Lung (tissue), 12 donors: ENCODE measurements around the gene AFDN. TPM values are rescaled to one million over a fixed set of nuclear protein-coding genes. Genes with fewer than 3 reads are reported as not detected.

Experiments
- ATAC-seq: fragments of 200-7000 bp; cut with Tn5 transposase; one replicate; pipeline ENCODE4 v1.9.1; 2020; ENCODE audit warnings: moderate number of reproducible peaks; ENCODE audit not compliant: insufficient read depth, low FRiP score
- DNase-seq, 3 donors: peaks; one replicate each; pipeline ENCODE4 v3.0.0-alpha.2; 2013 to 2017
- H3K27ac ChIP-seq, 2 donors: one replicate each; pipeline ENCODE4 v1.5.1; 2013; ENCODE audit warnings: mild to moderate bottlenecking in 2 of 2, moderate library complexity in 2 of 2, control low read depth in 1 of 2, inconsistent platforms in 1 of 2, low read depth in 1 of 2, low read length in 1 of 2
- H3K27me3 ChIP-seq, 3 donors: one replicate each; pipeline ENCODE4 v1.5.1; 2013; ENCODE audit warnings: low read length in 2 of 3; ENCODE audit not compliant: control insufficient read depth in 3 of 3, insufficient read depth in 3 of 3
- H3K36me3 ChIP-seq, 4 donors: one replicate each; pipeline ENCODE4 v1.5.1; 2013; ENCODE audit warnings: low read length in 4 of 4, mild to moderate bottlenecking in 1 of 4, moderate library complexity in 1 of 4; ENCODE audit not compliant: control insufficient read depth in 4 of 4, insufficient read depth in 4 of 4
- H3K4me1 ChIP-seq, 5 donors: one replicate each; pipeline ENCODE4 v1.5.1; 2013; ENCODE audit warnings: low read length in 5 of 5, mild to moderate bottlenecking in 2 of 5, moderate library complexity in 1 of 5; ENCODE audit not compliant: control insufficient read depth in 5 of 5, insufficient read depth in 5 of 5
- H3K4me3 ChIP-seq: one replicate; pipeline ENCODE4 v1.5.1; 2013; ENCODE audit warnings: mild to moderate bottlenecking, control low read depth, moderate library complexity
- H3K9ac ChIP-seq, 2 donors: one replicate each; pipeline ENCODE4 v1.5.1; 2013; ENCODE audit warnings: low read length in 2 of 2, control low read depth in 1 of 2; ENCODE audit not compliant: insufficient read depth in 1 of 2
- H3K9me3 ChIP-seq, 4 donors: one replicate each; pipeline ENCODE4 v1.5.1; 2013; ENCODE audit warnings: low read length in 3 of 4, mild to moderate bottlenecking in 1 of 4, moderate library complexity in 1 of 4; ENCODE audit not compliant: control insufficient read depth in 4 of 4, insufficient read depth in 3 of 4
- CTCF ChIP-seq: IDR thresholded peaks from 2 replicates; pipeline ENCODE4 v1.5.1; 2012; ENCODE audit warnings: mild to moderate bottlenecking; ENCODE audit errors: control extremely low read depth, extremely low read depth
- WGBS, 2 donors: extraction: QIAGEN DNeasy Blood & Tissue Kit; methylation state at CpG; one replicate each; pipeline ENCODE4 v1.1.7; 2013; 5-methylcytosine and 5-hydroxymethylcytosine counted together
- polyA plus RNA-seq, 2 donors: library from polyadenylated mRNA; stranded (reverse); fragments of 200-250 nt; gene quantifications; one replicate each; pipeline ENCODE4 v1.2.1, GENCODE V29; 2013
- total RNA-seq, 2 donors: library from RNA; depleted of rRNA in 1 of 2; stranded (reverse); fragments of >200 nt in 1 of 2; gene quantifications; one replicate each; pipeline ENCODE4 v1.2.1, GENCODE V29; 2014 to 2021
- donor health status: control.
- donor health status: control.
- donor health status: Bipolar disorder and iron deficiency.
- donor health status: healthy.
- donor health status: DM: yes; HTN: yes; CAD: no.

AFDN gene
- total and polyA plus RNA-seq, 4 donors = 47.6 to 407 (median 117) TPM

- H3K27ac ChIP-seq = no peak overlapping the region
- H3K4me1 ChIP-seq = peaks cover 0 to 9% (median 0%) of the 10 kb centered on the region in 5 donors
- 72 to 74% methylated on average over 2 of the region's 2 CpGs for WGBS, 2 donors
- no peaks in the 10 kb centered on the region for H3K36me3 ChIP-seq
- no peaks in the 10 kb centered on the region for H3K9me3 ChIP-seq
- ATAC-seq (no peak), DNase-seq (no peak)
- no peak overlapping the region for H3K4me3 ChIP-seq
- no peak for TF ChIP-seq CTCF
- H3K27me3 ChIP-seq = no peaks in the 10 kb centered on the region
- H3K9ac ChIP-seq = no peak overlapping the region
Measured at GRCh38 chr6:167812088-167812487, 14.6 kb upstream of the AFDN start.

DNA sequence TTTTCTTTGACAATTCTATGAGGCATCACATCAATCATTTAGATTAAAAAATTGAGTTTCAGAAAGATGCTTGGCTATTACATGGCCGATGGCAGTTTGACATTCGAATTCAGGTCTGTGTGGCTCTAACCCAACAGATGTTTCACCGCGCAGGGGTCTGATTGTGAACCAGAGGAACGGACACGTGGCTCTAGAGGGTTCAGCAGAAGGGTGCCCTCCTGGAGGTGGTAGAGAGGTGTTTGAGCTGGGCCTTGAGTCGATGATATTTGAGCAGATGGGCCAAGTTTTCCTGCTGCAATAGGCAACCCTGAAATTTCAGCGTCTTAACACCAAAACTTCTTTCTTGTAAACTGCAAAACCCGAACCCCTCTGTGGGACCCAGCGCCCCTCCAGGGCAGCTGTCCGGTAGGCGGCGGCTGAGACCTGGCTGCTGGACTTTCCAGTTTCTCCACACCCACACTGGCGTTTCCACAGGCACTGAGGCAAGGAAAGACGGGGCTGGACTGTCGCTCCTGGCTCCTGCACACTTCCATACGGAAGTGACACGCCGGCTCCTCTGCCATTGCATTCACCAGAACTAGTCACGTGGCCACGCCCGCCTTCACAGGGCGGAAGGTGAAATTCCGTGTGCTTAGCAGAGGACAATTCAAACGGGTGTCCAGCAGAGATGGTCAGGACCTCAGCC is 11.3 kb upstream of the AFDN start:
- no peak for ATAC-seq
- WGBS, 2 donors = 83 to 88% methylated on average over 25 of the region's 25 CpGs

GRCh38 chr6:167817016-167817415 is 9.7 kb upstream of the AFDN start:
- no peaks in the 10 kb centered on the region for H3K9me3 ChIP-seq
- no peak for TF ChIP-seq CTCF
- H3K4me3 ChIP-seq = no peak overlapping the region
- H3K27ac ChIP-seq = no peak overlapping the region
- DNase-seq (no peak), ATAC-seq (no peak)
- no peaks in the 10 kb centered on the region for H3K27me3 ChIP-seq
- H3K9ac ChIP-seq = no peak overlapping the region
- 94 to 96% methylated on average over 4 of the region's 4 CpGs for WGBS, 2 donors
- H3K4me1 ChIP-seq = peaks cover 0 to 4% (median 0%) of the 10 kb centered on the region in 5 donors
- H3K36me3 ChIP-seq = peaks cover 0 to 1% (median 0%) of the 10 kb centered on the region in 4 donors

More for the DNA sequence above, 11.3 kb upstream of the AFDN start:
- peaks cover 0 to 12% (median 0%) of the 10 kb centered on the region in 5 donors for H3K4me1 ChIP-seq
- DNase-seq = no peak
- H3K4me3 ChIP-seq = no peak overlapping the region
- no peaks in the 10 kb centered on the region for H3K36me3 ChIP-seq
- H3K27ac ChIP-seq = no peak overlapping the region
- H3K9ac ChIP-seq = no peak overlapping the region
- no peaks in the 10 kb centered on the region for H3K9me3 ChIP-seq
- no peaks in the 10 kb centered on the region for H3K27me3 ChIP-seq
- no peak for TF ChIP-seq CTCF
